PFSK-1 (cell line): ENCODE data around the gene USP47.

Source experiments
- FOXP2 ChIP-seq: optimal IDR thresholded peaks from 2 replicates; pipeline ENCODE3; 2011; ENCODE audit warnings: borderline replicate concordance, control low read depth, inconsistent platforms; ENCODE audit not compliant: insufficient read depth; ENCODE audit errors: extremely low read length, extremely low read depth
- POLR2AphosphoS5 ChIP-seq: IDR thresholded peaks from 2 replicates; pipeline ENCODE4 v1.6.1; 2012; ENCODE audit warnings: low read depth, mild to moderate bottlenecking, control low read depth, low read length, moderate library complexity
- REST ChIP-seq, 2 experiments: IDR thresholded peaks; 2 replicates each; pipeline versions ENCODE4 v1.6.1 to v1.8.0; 2011 to 2012; ENCODE audit warnings: low read depth in 2 of 2, low read length in 2 of 2, control low read depth in 1 of 2, inconsistent platforms in 1 of 2, mild to moderate bottlenecking in 1 of 2, moderate library complexity in 1 of 2; ENCODE audit not compliant: insufficient read depth in 1 of 2
- SIN3A ChIP-seq: IDR thresholded peaks from 2 replicates; pipeline ENCODE4 v1.6.1; 2012; ENCODE audit warnings: mild to moderate bottlenecking, low read length, moderate library complexity, borderline replicate concordance; ENCODE audit not compliant: insufficient read depth
- TAF1 ChIP-seq: IDR thresholded peaks from 2 replicates; pipeline ENCODE4 v1.6.1; 2012; ENCODE audit warnings: low read length, control low read depth, borderline replicate concordance; ENCODE audit not compliant: insufficient read depth

The USP47 gene

GRCh38 chr11:11935536-11935935 lies 93.8 kb downstream of the USP47 start:
- TF ChIP-seq POLR2AphosphoS5 (no peak), TAF1 (no peak), SIN3A (no peak), FOXP2 (no peak), REST (IDR thresholded peaks at IDR 0.05; ENCODE audit: insufficient read depth in 1 of 2, low read depth in 2 of 2, low read length in 2 of 2) (no peak)

- no peak for TF ChIP-seq FOXP2
- TF ChIP-seq TAF1, result no peak
- no peak for TF ChIP-seq REST (IDR thresholded peaks at IDR 0.05; ENCODE audit: insufficient read depth in 1 of 2, low read depth in 2 of 2, low read length in 2 of 2)
- TF ChIP-seq POLR2AphosphoS5, result no peak
Measured at GRCh38 chr11:11937433-11937832, 95.7 kb downstream of the USP47 start.

GRCh38 chr11:11937957-11938356 lies 96.2 kb downstream of the USP47 start:
- TF ChIP-seq SIN3A, result no peak
- no peak for TF ChIP-seq POLR2AphosphoS5
- TF ChIP-seq TAF1, result no peak
- no peak for TF ChIP-seq FOXP2
- TF ChIP-seq REST (IDR thresholded peaks at IDR 0.05; ENCODE audit: insufficient read depth in 1 of 2, low read depth in 2 of 2, low read length in 2 of 2), result no peak

GRCh38 chr11:11940551-11940950 lies 98.8 kb downstream of the USP47 start:
- TF ChIP-seq SIN3A (no peak), POLR2AphosphoS5 (no peak), TAF1 (no peak)

- TF ChIP-seq SIN3A (no peak), TAF1 (no peak)
Measured at GRCh38 chr11:11942668-11943067, 100.9 kb downstream of the USP47 start.

- TF ChIP-seq SIN3A (no peak), POLR2AphosphoS5 (no peak), FOXP2 (no peak), TAF1 (no peak), REST (IDR thresholded peaks at IDR 0.05; ENCODE audit: insufficient read depth in 1 of 2, low read depth in 2 of 2, low read length in 2 of 2) (no peak)
Measured at GRCh38 chr11:11944444-11944843, 102.7 kb downstream of the USP47 start.
